Tongue (tissue), 2 donors: ENCODE measurements around the gene RAI14. TPM values are rescaled to one million over a fixed set of nuclear protein-coding genes. Genes with fewer than 3 reads are reported as not detected.
"Not testable (repeated sequence)": the region's sequence is repeated elsewhere in the genome, so short reads cannot be mapped to it uniquely, and the experiment has no call there.

Experiments used
- DNase-seq: peaks from one replicate; pipeline ENCODE4 v3.0.0-alpha.2; 2015
- total RNA-seq: library from RNA; depleted of rRNA; stranded (reverse); fragments of >200 nt; gene quantifications from one replicate; pipeline ENCODE4 v1.2.3, GENCODE V29; 2014

Gene RAI14
- total RNA-seq, 1 donor from 2014 or later, result 42.6 TPM

- DNase-seq, result no peak
Observed at GRCh38 chr5:34770486-34770885, 114.4 kb downstream of the RAI14 start.

DNA sequence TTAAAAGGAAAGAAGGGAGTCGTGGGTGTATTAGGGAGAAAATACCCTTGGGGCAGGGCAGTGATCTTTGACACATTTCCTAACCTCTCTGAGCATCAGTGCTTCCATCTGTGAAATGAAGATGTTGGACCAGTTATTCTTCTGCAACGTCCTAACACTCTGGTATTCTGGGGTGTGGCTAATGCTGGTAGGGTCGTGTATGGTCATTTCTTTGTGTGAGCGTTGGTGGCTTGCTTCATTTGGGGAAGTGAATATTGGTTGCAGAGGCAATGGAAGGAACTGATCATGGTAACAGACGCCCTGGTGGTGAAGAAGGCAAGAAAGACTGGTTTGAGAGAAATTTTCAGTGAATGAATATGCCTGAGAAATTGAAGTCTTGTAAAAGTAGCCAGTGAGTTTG is 114.9 kb downstream of the RAI14 start:
- no peak for DNase-seq

- DNase-seq, result no peak
Observed at GRCh38 chr5:34772267-34773098, 116.4 kb downstream of the RAI14 start.

DNA sequence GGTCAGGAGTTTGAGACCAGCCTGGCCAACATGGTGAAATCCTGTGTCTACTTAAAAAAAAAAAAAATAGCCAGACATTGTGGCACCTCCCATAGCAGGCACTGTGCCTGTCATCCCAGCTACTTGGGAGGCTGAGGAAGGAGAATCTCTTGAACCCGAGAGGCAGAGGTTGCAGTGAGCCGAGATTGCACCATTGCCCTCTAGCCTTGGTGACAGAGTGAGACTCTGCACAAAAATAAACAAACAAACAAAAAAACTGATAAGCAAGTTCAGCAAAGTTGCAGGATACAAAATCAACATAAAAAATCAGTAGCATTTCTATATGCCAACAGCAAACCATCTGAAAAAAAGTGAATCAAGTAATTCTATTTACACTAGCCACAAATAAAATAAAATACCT is 118.0 kb downstream of the RAI14 start:
- no peak for DNase-seq

GRCh38 chr5:34774678-34775077 is 118.5 kb downstream of the RAI14 start:
- DNase-seq, result not testable (repeated sequence)

GRCh38 chr5:34775886-34776285 is 119.8 kb downstream of the RAI14 start:
- no peak for DNase-seq

GRCh38 chr5:34778091-34778850 is 122.1 kb downstream of the RAI14 start:
- no peak for DNase-seq

DNA sequence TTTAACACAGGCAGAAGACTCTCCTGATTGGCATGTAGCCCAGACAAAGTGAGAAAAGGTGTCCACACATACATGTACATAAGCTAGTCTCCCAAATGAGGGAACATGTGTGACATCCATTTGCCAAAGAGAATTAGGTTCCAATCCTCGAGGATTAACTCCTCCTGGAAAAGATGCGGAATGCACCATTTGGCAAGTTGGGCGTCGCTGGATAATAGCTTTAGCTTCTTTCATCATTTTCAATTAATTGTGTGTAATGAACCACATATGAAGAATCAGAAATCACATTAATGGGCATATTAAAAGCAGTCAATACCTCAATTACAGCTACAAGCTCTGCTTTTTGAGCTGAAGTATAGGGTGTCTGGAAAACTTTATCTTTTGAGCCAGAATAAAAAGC is 127.8 kb downstream of the RAI14 start:
- not testable (repeated sequence) for DNase-seq

DNA sequence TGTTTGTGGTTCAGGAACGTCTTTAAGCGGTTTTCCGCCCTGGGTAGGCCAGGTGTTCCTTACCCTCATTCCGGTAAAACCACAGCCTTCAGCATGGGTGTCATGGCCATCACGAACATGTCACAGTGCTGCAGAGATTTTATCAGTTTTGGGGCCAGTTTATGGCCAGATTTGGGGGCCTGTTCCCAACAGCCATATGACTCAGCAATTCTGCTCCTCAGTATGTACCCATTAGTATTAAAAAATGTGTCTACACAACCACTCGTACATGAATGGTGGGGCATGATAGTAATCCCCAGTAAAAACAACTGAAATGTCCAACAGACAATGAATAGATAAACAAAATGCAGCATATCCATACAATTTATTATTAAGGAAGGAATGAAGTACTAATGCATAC is 130.9 kb downstream of the RAI14 start:
- DNase-seq, result no peak

GRCh38 chr5:34789021-34789531 is 132.9 kb downstream of the RAI14 start:
- DNase-seq, result peak; percentile 33

GRCh38 chr5:34789639-34790038 is 133.5 kb downstream of the RAI14 start:
- DNase-seq, result no peak

DNA sequence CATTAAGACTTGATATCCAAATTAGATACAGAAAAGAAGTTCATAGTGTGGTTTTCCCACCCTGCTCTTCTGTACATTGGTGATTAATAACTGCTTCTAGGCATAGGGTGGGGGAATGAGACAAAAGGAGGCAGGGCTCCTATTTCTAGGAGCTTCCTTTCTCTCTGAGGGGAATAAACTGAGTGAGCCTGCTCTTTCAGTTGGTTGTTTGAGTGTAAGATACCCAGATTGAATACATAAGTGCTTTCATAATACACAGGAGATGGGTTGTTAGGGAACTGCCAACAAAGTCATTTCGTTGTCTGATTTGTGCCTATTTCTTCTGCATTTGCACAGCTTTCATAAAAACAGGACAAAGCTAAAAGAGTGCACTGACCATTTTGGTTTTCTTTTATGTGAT is 133.9 kb downstream of the RAI14 start:
- no peak for DNase-seq

GRCh38 chr5:34791761-34792244 is 135.7 kb downstream of the RAI14 start:
- no peak for DNase-seq

DNA sequence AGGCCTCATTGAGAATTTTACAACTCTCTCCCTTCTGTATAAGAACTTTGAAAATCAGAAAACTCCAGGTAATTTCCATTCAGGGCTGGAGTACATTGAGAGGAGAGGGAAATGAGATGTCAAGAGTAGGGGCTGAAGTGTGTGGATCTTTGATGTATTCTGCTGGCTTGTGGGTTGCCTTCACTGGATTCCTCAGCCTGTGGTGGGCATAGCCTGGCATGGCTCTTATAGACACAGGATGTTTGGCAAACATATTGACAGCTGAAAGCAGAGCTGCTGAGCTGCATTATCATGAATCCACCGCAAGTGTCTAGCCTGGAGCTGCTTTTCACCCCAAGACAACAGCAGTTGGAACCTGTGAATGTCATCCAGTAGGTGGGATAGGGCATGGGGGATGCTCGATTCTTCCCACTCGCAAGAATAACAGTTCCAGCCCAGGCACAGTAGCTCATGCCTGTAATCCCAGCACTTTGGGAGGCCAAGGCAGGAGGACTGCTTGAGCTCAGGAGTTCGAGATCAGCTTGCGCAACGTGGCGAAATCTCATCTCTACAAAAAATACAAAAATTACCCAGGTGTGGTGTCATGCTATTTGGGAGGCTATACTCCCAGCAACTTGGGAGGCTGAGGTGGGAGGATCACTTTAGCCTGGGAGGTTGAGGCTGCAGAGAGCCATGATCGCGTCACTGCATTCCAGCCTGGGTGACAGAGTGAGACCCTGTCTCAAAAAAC is 146.9 kb downstream of the RAI14 start:
- DNase-seq, result no peak

- DNase-seq, result no peak
Observed at GRCh38 chr5:34803974-34804732, 148.0 kb downstream of the RAI14 start.

- peak; percentile 46 for DNase-seq
Observed at GRCh38 chr5:34804913-34805312, 148.8 kb downstream of the RAI14 start.

GRCh38 chr5:34806532-34806931 is 150.4 kb downstream of the RAI14 start:
- DNase-seq, result no peak

- DNase-seq, result no peak
Observed at GRCh38 chr5:34811706-34812105, 155.6 kb downstream of the RAI14 start.

- no peak for DNase-seq
Observed at GRCh38 chr5:34813509-34813908, 157.4 kb downstream of the RAI14 start.

GRCh38 chr5:34817558-34818351 is 161.6 kb downstream of the RAI14 start:
- DNase-seq, result no peak

DNA sequence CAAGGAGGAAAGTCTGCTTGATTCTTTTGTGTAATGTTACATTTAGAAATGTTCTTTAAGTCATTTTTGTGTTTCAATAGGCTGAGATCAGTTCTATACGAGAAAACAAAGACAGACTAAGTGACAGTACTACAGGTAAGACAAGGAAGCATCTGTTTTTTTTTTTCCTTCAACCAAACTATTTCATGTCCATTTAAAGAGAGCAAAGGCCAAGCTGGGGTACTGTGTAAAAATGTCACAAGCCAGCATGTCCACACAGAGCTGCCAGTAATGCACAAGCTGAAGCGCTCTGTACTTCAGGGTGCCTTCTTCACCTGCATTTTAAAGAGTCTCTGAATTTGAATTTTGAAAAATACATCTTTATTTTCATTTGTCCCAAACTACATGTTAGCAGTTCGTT is 162.6 kb downstream of the RAI14 start:
- DNase-seq, result no peak
